NCI-H2107 treated with DMSO at 0.1 percent for 48 hours (cell line): ENCODE measurements around the gene FAM114A1.
"Not testable (repeated sequence)": the region's sequence is repeated elsewhere in the genome, so short reads cannot be mapped to it uniquely, and the experiment has no call there.

ENCODE experiments used
- DNase-seq: peaks from one replicate; lab custom pipeline; 2025; ENCODE audit not compliant: unreplicated experiment; lab: John Stamatoyannopoulos, UW

The FAM114A1 gene

GRCh38 chr4:38930707-38931106 is 63.1 kb downstream of the FAM114A1 start:
- no peak for DNase-seq

GRCh38 chr4:38931125-38931524 is 63.5 kb downstream of the FAM114A1 start:
- no peak for DNase-seq

- no peak for DNase-seq
Observed at GRCh38 chr4:38935391-38936073, 67.9 kb downstream of the FAM114A1 start.

- DNase-seq, result no peak
Observed at GRCh38 chr4:38939165-38939564, 71.6 kb downstream of the FAM114A1 start.

GRCh38 chr4:38940476-38940875 is 72.9 kb downstream of the FAM114A1 start:
- no peak for DNase-seq

GRCh38 chr4:38941906-38942305 is 74.3 kb downstream of the FAM114A1 start:
- DNase-seq, result not testable (repeated sequence)

GRCh38 chr4:38943343-38943742 is 75.7 kb downstream of the FAM114A1 start:
- DNase-seq, result no peak

GRCh38 chr4:38944440-38944839 is 76.8 kb downstream of the FAM114A1 start:
- no peak for DNase-seq

GRCh38 chr4:38946919-38947318 is 79.3 kb downstream of the FAM114A1 start:
- DNase-seq, result no peak

- no peak for DNase-seq
Observed at GRCh38 chr4:38948551-38948950, 80.9 kb downstream of the FAM114A1 start.

GRCh38 chr4:38949411-38950051 is 81.9 kb downstream of the FAM114A1 start:
- no peak for DNase-seq

GRCh38 chr4:38950159-38950558 is 82.6 kb downstream of the FAM114A1 start:
- no peak for DNase-seq

GRCh38 chr4:38950734-38951133 is 83.1 kb downstream of the FAM114A1 start:
- DNase-seq, result no peak

- DNase-seq, result no peak
Observed at GRCh38 chr4:38951598-38951997, 84.0 kb downstream of the FAM114A1 start.

- DNase-seq, result no peak
Observed at GRCh38 chr4:38952017-38952416, 84.4 kb downstream of the FAM114A1 start.

- no peak for DNase-seq
Observed at GRCh38 chr4:38954727-38955126, 87.1 kb downstream of the FAM114A1 start.

GRCh38 chr4:38955957-38956356 is 88.4 kb downstream of the FAM114A1 start:
- no peak for DNase-seq

- DNase-seq, result no peak
Observed at GRCh38 chr4:38957261-38957815, 89.7 kb downstream of the FAM114A1 start.

- no peak for DNase-seq
Observed at GRCh38 chr4:38957893-38958292, 90.3 kb downstream of the FAM114A1 start.

- DNase-seq, result no peak
Observed at GRCh38 chr4:38958453-38959190, 91.0 kb downstream of the FAM114A1 start.

GRCh38 chr4:38959248-38959647 is 91.6 kb downstream of the FAM114A1 start:
- not testable (repeated sequence) for DNase-seq
